ENCODE data around the gene IER2. TPM values are rescaled to one million over a fixed set of nuclear protein-coding genes. Genes with fewer than 3 reads are reported as not detected.

IER2 gene
- total RNA-seq, 6 donors from 2014 or later: 94.3 to 246 (median 129) TPM

DNA sequence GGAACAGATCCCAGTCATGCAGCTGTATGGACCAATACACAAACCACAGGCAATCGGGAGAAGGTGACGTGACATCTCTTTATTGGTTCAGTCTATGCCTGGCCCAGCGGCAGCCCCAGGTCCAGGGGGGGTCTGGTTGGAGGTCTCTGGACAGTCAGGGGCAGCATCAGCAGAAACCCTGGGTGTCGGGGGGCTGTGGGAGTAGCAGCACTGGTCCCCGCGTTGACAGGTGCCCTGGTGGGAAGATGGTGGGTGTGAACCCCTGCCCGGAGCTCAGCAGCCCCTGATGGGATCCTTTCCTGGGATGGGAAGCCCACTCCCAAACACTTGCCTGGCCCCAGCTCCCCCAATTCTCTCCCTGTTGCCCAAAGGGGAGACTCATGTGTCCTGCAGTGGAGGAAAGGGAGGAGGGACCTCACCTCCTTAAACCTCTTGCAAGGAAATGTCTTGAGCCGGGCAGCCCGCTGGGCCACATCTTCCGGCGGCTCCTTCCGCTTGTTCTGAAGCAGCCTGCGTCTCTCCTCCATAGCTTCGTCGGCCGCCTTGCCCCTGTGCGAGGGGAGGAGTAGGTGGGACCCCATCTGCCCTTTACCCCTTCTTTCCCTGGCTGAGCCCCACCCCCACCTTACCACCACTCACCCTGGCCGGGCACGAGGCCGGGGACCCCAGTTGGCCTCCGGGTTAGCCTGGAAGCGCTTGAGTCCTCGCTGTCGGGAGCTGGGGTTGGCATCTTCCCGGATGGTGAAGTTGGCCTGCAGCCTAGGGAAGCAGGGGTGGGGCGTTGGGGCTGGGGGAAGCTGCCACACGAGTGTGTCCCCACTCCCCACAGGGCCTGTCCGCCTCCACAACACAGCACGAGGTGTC, 45.1 kb upstream of the IER2 start:
- peak overlapping the region in 3 of 4 donors; percentile 35 to 50 (median 40) for H3K4me3 ChIP-seq
- H3K9me3 ChIP-seq: no peaks in the 10 kb centered on the region
- peak; percentile 1 to 4 for ATAC-seq (ENCODE audit: low FRiP score in 2 of 2)
- peaks cover 35 to 61% (median 49%) of the 10 kb centered on the region in 4 donors for H3K4me1 ChIP-seq
- peaks cover 0 to 19% (median 12%) of the 10 kb centered on the region in 4 donors for H3K36me3 ChIP-seq
- peak; percentile 44 to 78 for DNase-seq
- TF ChIP-seq CTCF (IDR thresholded peaks at IDR 0.05): peak in 1 of 6 experiments; percentile 6
- no peak for TF ChIP-seq POLR2A (IDR thresholded peaks at IDR 0.05)
- peak overlapping the region; percentile 92 to 98 (median 95) for H3K27ac ChIP-seq
- no peaks in the 10 kb centered on the region for H3K27me3 ChIP-seq
- 40 to 60% methylated on average over 18 to 29 of the region's 29 CpGs for WGBS, 2 donors

GRCh38 chr19:13109361-13110098, 40.7 kb upstream of the IER2 start:
- TF ChIP-seq CTCF (IDR thresholded peaks at IDR 0.05): no peak
- no peak for TF ChIP-seq POLR2AphosphoS5 (IDR thresholded peaks at IDR 0.05)
- no peak for TF ChIP-seq EP300 (IDR thresholded peaks at IDR 0.05)
- TF ChIP-seq POLR2A (IDR thresholded peaks at IDR 0.05): no peak
- Histone ChIP-seq H3K9me3 (no peaks in the 10 kb centered on the region), H3K27ac (no peak overlapping the region), H3K4me1 (peaks cover 2 to 16% (median 7%) of the 10 kb centered on the region in 4 donors), H3K4me3 (no peak overlapping the region), H3K27me3 (no peaks in the 10 kb centered on the region), H3K36me3 (peaks cover 4 to 45% (median 25%) of the 10 kb centered on the region in 4 donors)
- 94 to 95% methylated on average over 13 to 30 of the region's 30 CpGs for WGBS, 2 donors
- no peak for ATAC-seq (ENCODE audit: low FRiP score in 2 of 2)
- no peak for DNase-seq

GRCh38 chr19:13110099-13110610, 40.1 kb upstream of the IER2 start:
- peaks cover 4 to 50% (median 28%) of the 10 kb centered on the region in 4 donors for H3K36me3 ChIP-seq
- no peak for TF ChIP-seq POLR2A (IDR thresholded peaks at IDR 0.05)
- TF ChIP-seq POLR2AphosphoS5 (IDR thresholded peaks at IDR 0.05): no peak
- TF ChIP-seq EP300 (IDR thresholded peaks at IDR 0.05): no peak
- no peak for TF ChIP-seq CTCF (IDR thresholded peaks at IDR 0.05)
- no peak overlapping the region for H3K4me3 ChIP-seq
- no peaks in the 10 kb centered on the region for H3K27me3 ChIP-seq
- no peak for ATAC-seq (ENCODE audit: low FRiP score in 2 of 2)
- WGBS, 2 donors: 90 to 97% methylated on average over 6 to 15 of the region's 15 CpGs
- peaks cover 0 to 14% (median 3%) of the 10 kb centered on the region in 4 donors for H3K4me1 ChIP-seq
- DNase-seq: no peak
- H3K9me3 ChIP-seq: no peaks in the 10 kb centered on the region
- H3K27ac ChIP-seq: no peak overlapping the region

DNA sequence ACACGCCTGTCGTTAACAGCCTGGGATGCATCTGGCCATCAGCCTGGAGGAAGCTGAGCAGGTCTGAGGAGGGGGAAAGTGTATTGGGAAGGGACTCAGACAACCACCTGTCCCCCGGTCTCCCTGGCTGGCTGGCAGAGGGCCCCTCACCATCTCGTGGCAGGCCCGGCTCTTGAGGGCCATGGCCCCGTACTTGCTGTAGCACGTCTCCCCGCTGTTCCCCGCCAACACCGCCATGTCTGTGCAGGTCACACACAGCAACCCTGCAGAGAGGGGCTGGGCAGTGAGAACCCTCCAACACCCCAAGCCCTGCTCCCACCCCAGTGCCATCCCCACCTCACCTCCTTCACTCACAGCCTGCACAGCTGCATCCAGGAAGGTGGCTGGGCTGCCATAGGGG, 37.7 kb upstream of the IER2 start:
- Histone ChIP-seq H3K4me3 (no peak overlapping the region), H3K27me3 (no peaks in the 10 kb centered on the region), H3K36me3 (peaks cover 4 to 47% (median 28%) of the 10 kb centered on the region in 4 donors), H3K27ac (no peak overlapping the region), H3K4me1 (peaks cover 17 to 24% (median 18%) of the 10 kb centered on the region in 4 donors), H3K9me3 (no peaks in the 10 kb centered on the region)
- ATAC-seq (ENCODE audit: low FRiP score in 2 of 2) (no peak), DNase-seq (no peak)
- TF ChIP-seq EP300 (IDR thresholded peaks at IDR 0.05): no peak
- TF ChIP-seq CTCF (IDR thresholded peaks at IDR 0.05): no peak
- no peak for TF ChIP-seq POLR2AphosphoS5 (IDR thresholded peaks at IDR 0.05)
- no peak for TF ChIP-seq POLR2A (IDR thresholded peaks at IDR 0.05)
- 96 to 97% methylated on average over 2 to 10 of the region's 10 CpGs for WGBS, 2 donors
